SIG-M5 (cell line): Measurements from ENCODE around the gene MRM1.
"Not testable (repeated sequence)": the region's sequence is repeated elsewhere in the genome, so short reads cannot be mapped to it uniquely, and the experiment has no call there.

Source experiments
- DNase-seq: peaks from one replicate; lab custom pipeline; 2025; lab: John Stamatoyannopoulos, UW

The MRM1 gene

GRCh38 chr17:36600936-36601302 lies 464 bp upstream of the MRM1 start:
- no peak for DNase-seq

- DNase-seq = no peak
Observed at GRCh38 chr17:36602030-36602748, 806 bp downstream of the MRM1 start.

- DNase-seq = no peak
Observed at GRCh38 chr17:36602924-36603384, 1.6 kb downstream of the MRM1 start.

GRCh38 chr17:36605028-36605427 lies 3.6 kb downstream of the MRM1 start:
- not testable (repeated sequence) for DNase-seq

GRCh38 chr17:36608280-36608679 lies 6.9 kb downstream of the MRM1 start:
- no peak for DNase-seq

GRCh38 chr17:36608794-36609497 lies 7.6 kb downstream of the MRM1 start:
- no peak for DNase-seq

GRCh38 chr17:36609498-36609862 lies 8.1 kb downstream of the MRM1 start:
- DNase-seq = no peak

- no peak for DNase-seq
Observed at GRCh38 chr17:36610474-36610873, 9.1 kb downstream of the MRM1 start.

GRCh38 chr17:36611345-36612072 lies 10.1 kb downstream of the MRM1 start:
- DNase-seq = no peak

- DNase-seq = no peak
Observed at GRCh38 chr17:36612323-36612722, 10.9 kb downstream of the MRM1 start.

- DNase-seq = no peak
Observed at GRCh38 chr17:36613155-36613554, 11.8 kb downstream of the MRM1 start.

GRCh38 chr17:36614081-36614480 lies 12.7 kb downstream of the MRM1 start:
- DNase-seq = no peak

GRCh38 chr17:36614933-36615332 lies 13.6 kb downstream of the MRM1 start:
- DNase-seq = no peak

GRCh38 chr17:36616061-36617029 lies 15.0 kb downstream of the MRM1 start:
- DNase-seq = no peak

GRCh38 chr17:36617773-36618172 lies 16.4 kb downstream of the MRM1 start:
- DNase-seq = no peak

GRCh38 chr17:36623281-36623680 lies 21.9 kb downstream of the MRM1 start:
- no peak for DNase-seq

GRCh38 chr17:36625188-36625587 lies 23.8 kb downstream of the MRM1 start:
- DNase-seq = no peak

GRCh38 chr17:36627101-36627500 lies 25.7 kb downstream of the MRM1 start:
- DNase-seq = no peak

GRCh38 chr17:36628576-36628975 lies 27.2 kb downstream of the MRM1 start:
- no peak for DNase-seq

GRCh38 chr17:36629252-36629847 lies 28.0 kb downstream of the MRM1 start:
- DNase-seq = no peak

GRCh38 chr17:36629970-36630502 lies 28.7 kb downstream of the MRM1 start:
- no peak for DNase-seq
